KMS-11 (cell line): Measurements from ENCODE around the gene MYO15A.

Source experiments
- H2AFZ ChIP-seq: fragments of 200-600 bp; sonication (generic); 2 replicates; pipeline ENCODE4 v1.6.1; 2016; ENCODE audit warnings: antibody characterized with exemption, mixed run types, low read depth
- H3K27ac ChIP-seq: fragments of 200-600 bp; sonication (generic); 2 replicates; pipeline ENCODE4 v1.6.1; 2016; ENCODE audit warnings: mild to moderate bottlenecking, mixed run types
- H3K27me3 ChIP-seq: fragments of 200-600 bp; sonication (generic); 2 replicates; pipeline ENCODE4 v1.6.1; 2017; ENCODE audit warnings: mild to moderate bottlenecking, low read depth, mixed run types, moderate library complexity; ENCODE audit not compliant: insufficient read depth
- H3K36me3 ChIP-seq: fragments of 200-600 bp; sonication (generic); 2 replicates; pipeline ENCODE4 v1.6.1; 2017; ENCODE audit warnings: mild to moderate bottlenecking, mixed run types; ENCODE audit not compliant: insufficient read depth
- H3K4me1 ChIP-seq: fragments of 200-600 bp; sonication (generic); 2 replicates; pipeline ENCODE4 v1.6.1; 2016; ENCODE audit warnings: mild to moderate bottlenecking, low read depth, mixed run types; ENCODE audit not compliant: poor library complexity, severe bottlenecking
- H3K4me2 ChIP-seq: fragments of 200-600 bp; sonication (generic); 2 replicates; pipeline ENCODE4 v1.7.0; 2016; ENCODE audit warnings: mild to moderate bottlenecking, mixed run types
- H3K4me3 ChIP-seq: fragments of 200-600 bp; sonication (generic); IDR thresholded peaks from 2 replicates; pipeline ENCODE4 v1.6.1; 2017; ENCODE audit warnings: low read depth, low read length, mixed read lengths; ENCODE audit not compliant: insufficient read depth
- H3K79me2 ChIP-seq: fragments of 200-600 bp; sonication (generic); 2 replicates; pipeline ENCODE4 v1.6.1; 2016; ENCODE audit warnings: low read depth, mixed run types; ENCODE audit not compliant: insufficient read depth
- H3K9ac ChIP-seq: fragments of 200-600 bp; sonication (generic); 2 replicates; pipeline ENCODE4 v1.6.1; 2016; ENCODE audit warnings: mild to moderate bottlenecking, mixed run types
- H4K20me1 ChIP-seq: fragments of 200-600 bp; sonication (generic); 2 replicates; pipeline ENCODE4 v1.6.1; 2016; ENCODE audit warnings: mild to moderate bottlenecking, mixed run types; ENCODE audit not compliant: insufficient read depth
- CTCF ChIP-seq: fragments of 200-600 bp; sonication (generic); conservative IDR thresholded peaks from 2 replicates; pipeline ENCODE4 v1.6.1; 2017; ENCODE audit warnings: low read depth, mild to moderate bottlenecking, antibody characterized with exemption, low read length, moderate library complexity, mixed read lengths

Gene MYO15A

GRCh38 chr17:18185832-18186626, 77.5 kb downstream of the MYO15A start:
- peaks cover 40% of the 10 kb centered on the region for H3K4me1 ChIP-seq
- H3K79me2 ChIP-seq, result peaks cover 54% of the 10 kb centered on the region
- H2AFZ ChIP-seq, result no peak overlapping the region
- no peak overlapping the region for H3K4me3 ChIP-seq
- peak overlapping the region; percentile 30; the same call in 1 of the 2 replicates for H3K9ac ChIP-seq
- no peak for TF ChIP-seq CTCF
- peak overlapping the region; percentile 92 for H3K4me2 ChIP-seq
- H3K36me3 ChIP-seq, result no peaks in the 10 kb centered on the region
- H4K20me1 ChIP-seq, result no peaks in the 10 kb centered on the region; the same call in 1 of the 2 replicates
- H3K27me3 ChIP-seq, result no peaks in the 10 kb centered on the region
- H3K27ac ChIP-seq, result no peak overlapping the region

- Histone ChIP-seq H3K9ac (peak overlapping the region; percentile 30; the same call in 1 of the 2 replicates), H3K4me3 (no peak overlapping the region), H3K4me1 (peaks cover 36% of the 10 kb centered on the region), H3K27ac (no peak overlapping the region), H3K79me2 (peaks cover 54% of the 10 kb centered on the region), H4K20me1 (no peaks in the 10 kb centered on the region; the same call in 1 of the 2 replicates), H3K4me2 (peak overlapping the region; percentile 92), H3K27me3 (no peaks in the 10 kb centered on the region), H3K36me3 (no peaks in the 10 kb centered on the region), H2AFZ (no peak overlapping the region)
- TF ChIP-seq CTCF, result no peak
These were observed 78.0 kb downstream of the MYO15A start for GRCh38 chr17:18186627-18186982.

- Histone ChIP-seq H3K4me1 (peaks cover 30% of the 10 kb centered on the region), H3K9ac (0 out of 2 replicates have a peak overlapping the region, but pooled peaks have one; percentile 30), H3K27me3 (no peaks in the 10 kb centered on the region), H3K27ac (no peak overlapping the region), H3K4me2 (peak overlapping the region; percentile 92), H3K79me2 (peaks cover 57% of the 10 kb centered on the region), H4K20me1 (no peaks in the 10 kb centered on the region; the same call in 1 of the 2 replicates), H3K36me3 (no peaks in the 10 kb centered on the region), H2AFZ (no peak overlapping the region), H3K4me3 (no peak overlapping the region)
- no peak for TF ChIP-seq CTCF
These were observed 78.7 kb downstream of the MYO15A start for GRCh38 chr17:18187226-18187625.

GRCh38 chr17:18187821-18188761, 79.5 kb downstream of the MYO15A start:
- Histone ChIP-seq H3K9ac (no peak overlapping the region), H3K4me3 (no peak overlapping the region), H3K36me3 (no peaks in the 10 kb centered on the region), H3K4me2 (peak overlapping the region; percentile 92; the same call in 1 of the 2 replicates), H2AFZ (no peak overlapping the region), H4K20me1 (no peaks in the 10 kb centered on the region; the same call in 1 of the 2 replicates), H3K4me1 (peaks cover 27% of the 10 kb centered on the region), H3K27me3 (no peaks in the 10 kb centered on the region), H3K27ac (no peak overlapping the region), H3K79me2 (peaks cover 59% of the 10 kb centered on the region)
- no peak for TF ChIP-seq CTCF
